Measurements from ENCODE around the gene AKIRIN2.

Gene AKIRIN2
- 24.6 to 67.2 (median 35.7) reads per million in 17 experiments for total RNA-seq

DNA sequence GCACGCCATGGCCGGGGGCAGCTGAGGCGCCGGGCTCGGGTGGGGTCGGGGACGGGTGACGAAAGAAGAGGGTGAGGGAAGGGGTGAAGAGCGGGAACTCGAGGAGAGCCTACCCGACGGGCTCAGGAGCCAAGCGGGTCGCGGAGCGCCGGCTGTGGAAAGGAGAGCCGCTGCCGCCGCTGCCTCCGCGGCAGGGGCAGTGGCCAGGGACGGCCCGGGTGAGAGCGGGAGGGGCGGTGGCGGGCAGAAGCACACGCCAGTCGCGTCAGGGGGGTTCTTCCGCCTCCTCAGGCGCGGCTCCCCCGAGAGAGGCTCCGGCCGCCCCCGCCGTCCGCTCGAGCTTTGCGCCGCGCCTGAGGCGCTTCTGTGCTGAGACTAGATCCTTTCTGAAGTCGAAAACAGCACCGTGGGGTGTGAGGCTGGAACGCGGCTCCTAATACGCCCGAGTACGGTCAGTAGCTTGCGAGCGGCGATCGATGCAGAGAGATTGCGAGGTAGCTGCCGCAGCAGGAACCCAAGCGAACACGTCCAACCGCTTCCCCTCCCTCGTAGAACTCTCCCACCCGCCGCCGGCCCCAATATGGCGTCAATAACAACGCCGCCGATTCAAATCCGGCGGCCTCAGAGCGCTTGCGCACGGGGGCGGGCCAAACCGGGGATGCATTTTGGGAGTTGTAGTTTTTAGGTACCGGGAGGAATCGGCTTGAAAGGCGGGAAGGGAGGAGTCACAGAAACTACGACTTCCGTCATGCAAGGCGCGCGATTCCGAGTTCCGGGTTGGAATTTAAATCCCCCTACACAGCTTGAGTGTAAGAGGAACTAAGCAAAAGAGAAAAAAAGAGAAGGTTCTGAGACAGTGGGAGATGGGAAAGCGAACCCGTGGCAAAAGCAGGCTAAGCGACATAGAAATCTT, at the start of gene AKIRIN2:
Gene AKIRIN2, minus strand, starts transcription at position 558 of the 913 bp plus-strand sequence. Its CDS starts 549 bp downstream, at position 9.
- peak; percentile 99 to 100 (median 100) for DNase-seq

DNA sequence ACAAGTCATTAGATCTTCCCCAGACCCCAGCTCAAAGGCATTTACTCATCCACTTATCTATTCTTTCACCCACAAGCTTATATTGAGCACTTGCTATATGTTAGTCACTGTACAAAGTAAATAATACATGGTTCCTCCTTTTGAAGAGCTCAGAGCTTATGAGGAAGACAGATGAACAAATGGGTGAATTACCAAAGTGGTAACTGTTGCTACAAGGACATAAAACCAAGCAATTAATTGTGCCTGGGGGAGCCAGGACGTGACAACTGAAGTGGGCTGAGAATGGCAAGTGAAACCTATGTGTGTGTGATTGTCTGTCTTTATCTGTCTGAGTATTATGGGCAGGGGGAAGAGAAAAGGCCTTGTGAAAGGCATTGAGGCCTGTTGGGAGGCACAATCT, 45.6 kb upstream of the AKIRIN2 start:
- DNase-seq: peak; percentile 50 to 81 (median 65)

DNA sequence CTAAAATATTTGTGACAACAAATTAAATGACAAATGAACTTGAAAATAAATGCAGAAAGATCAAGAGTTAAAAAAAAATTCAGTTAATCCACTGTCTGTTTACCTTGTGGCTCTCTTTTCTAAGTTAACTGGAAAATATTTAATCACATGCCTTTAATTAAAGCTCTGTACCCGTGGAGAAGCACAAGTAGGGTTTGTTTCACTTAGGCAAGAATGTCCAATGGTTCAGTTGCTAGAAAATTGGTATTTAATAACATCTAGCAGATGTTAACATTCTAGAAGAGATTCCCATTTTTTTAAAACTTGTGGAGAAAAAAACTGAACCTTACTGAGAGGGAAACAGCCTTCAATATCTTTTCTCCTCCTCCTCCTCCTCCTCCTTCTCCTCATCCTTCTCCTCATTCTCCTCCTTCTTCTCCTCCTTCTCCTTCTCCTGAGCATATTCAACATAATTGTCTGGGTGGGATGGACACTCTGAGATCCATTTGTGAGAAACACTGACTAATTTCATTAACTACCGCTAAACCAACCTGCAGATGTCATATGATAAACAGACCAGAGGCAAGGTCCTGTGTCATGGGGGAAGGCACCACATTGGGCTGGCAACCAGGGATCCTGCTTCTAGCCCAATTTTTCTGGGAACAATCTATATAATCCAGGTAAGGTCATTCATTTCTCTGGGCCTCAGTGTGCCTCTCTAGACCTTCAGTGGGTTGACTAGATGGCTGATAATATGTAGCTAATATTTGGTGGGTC, 44.1 kb upstream of the AKIRIN2 start:
- no peak for DNase-seq

DNA sequence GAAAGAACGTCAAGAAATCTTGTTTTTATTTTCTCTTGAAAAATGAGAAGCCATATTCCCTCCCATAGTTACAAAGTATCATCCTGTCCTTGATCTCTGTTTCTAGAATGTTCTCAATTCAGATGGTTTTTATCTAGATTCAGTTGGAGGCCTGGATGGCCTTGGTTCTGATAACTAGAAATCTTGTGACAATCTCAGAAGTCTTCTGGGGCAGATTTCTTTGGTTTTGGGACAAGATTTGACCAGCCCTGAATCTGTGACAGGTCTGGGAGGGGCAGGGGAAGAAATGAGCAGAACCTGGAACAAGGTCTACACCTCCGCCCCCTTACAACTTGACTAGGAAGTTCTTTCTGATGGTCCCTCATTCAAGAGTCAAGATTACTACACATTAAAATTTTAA, 41.4 kb upstream of the AKIRIN2 start:
- no peak for DNase-seq

DNA sequence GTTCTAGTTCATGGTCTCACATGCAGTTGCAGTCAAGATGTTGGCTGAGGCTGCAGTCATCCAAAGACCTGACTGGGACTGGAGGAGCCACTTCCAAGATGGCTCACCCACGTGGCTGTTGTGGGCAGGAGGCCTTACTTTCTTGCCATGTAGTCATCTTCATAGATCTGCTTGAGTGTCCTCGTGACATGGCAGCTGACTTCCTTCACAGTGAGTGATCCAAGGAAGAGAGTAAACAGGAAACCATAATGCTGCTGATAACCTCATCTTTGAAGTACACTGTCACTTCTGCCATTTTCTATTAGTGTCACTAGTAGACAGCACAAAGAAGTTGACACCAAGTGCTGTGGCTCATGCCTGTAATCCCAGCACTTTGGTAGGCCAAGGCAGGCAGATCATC, 40.1 kb upstream of the AKIRIN2 start:
- peak; percentile 87 to 96 (median 92) for DNase-seq

DNA sequence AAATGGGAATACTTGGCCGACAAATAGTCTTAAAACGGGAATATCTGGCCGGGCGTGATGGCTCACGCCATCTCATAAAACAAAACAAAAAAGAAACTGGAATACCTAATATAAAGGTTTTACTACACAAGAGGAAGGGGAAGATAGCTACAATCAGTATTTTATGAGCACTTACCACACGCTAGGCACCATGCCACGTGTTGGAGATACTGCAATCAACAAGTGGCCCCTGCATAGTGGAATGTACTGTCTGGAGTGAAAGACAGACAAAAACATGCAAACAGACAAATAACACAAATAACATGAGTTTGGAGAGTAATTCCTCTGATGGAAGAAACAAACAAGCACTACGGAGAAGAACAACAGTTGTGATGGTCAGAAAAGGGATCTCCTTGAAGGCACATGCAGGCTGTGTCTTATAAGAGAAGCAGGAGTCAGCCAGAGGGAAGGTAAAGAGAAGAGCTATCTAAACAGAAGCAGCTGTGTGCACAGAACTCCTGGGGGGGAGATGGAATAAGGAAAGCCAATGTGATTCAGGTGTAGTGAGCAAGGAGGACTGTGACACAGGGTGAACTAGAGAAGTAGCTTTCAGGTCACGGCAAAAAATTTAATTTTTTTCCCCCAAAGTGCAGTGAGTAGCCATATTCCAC, 39.1 kb upstream of the AKIRIN2 start:
- DNase-seq: no peak

DNA sequence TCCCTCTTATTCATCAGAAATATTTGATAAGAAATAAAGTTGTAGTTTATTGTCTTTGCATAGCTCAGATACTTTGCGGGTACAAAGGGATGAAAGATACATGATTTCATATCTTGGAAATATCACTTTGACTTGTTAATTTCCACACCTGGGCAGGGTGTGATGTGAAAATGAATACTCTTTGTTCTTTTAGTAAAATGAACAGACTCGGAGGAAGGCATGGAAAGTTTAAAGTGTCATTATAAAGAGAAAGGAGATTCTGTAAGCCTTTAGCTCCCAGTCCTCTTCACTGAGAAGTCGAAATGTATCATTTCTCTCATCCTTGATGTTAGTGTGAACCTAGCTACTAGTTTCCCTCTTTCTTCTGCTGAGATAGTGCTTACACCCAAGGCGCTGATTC, 36.7 kb upstream of the AKIRIN2 start:
- DNase-seq: no peak

DNA sequence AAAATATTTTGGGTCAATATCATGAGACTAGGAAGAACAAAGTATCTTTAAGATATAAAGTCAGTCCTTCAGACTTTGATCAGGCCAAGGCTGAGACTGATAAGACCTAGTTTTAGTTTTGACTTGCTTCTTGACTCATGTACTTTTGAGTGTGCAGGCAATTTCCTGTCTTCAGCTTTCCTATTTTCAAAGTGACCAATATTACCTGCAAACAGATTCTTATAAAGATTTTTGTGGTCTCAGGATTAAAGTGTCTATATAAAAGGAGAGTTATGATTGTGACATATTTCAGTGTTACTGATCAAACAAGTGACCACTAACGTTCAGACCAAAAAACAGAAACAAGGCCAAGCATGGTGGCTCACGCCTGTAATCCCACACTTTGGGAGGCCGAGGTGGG, 36.0 kb upstream of the AKIRIN2 start:
- no peak for DNase-seq

DNA sequence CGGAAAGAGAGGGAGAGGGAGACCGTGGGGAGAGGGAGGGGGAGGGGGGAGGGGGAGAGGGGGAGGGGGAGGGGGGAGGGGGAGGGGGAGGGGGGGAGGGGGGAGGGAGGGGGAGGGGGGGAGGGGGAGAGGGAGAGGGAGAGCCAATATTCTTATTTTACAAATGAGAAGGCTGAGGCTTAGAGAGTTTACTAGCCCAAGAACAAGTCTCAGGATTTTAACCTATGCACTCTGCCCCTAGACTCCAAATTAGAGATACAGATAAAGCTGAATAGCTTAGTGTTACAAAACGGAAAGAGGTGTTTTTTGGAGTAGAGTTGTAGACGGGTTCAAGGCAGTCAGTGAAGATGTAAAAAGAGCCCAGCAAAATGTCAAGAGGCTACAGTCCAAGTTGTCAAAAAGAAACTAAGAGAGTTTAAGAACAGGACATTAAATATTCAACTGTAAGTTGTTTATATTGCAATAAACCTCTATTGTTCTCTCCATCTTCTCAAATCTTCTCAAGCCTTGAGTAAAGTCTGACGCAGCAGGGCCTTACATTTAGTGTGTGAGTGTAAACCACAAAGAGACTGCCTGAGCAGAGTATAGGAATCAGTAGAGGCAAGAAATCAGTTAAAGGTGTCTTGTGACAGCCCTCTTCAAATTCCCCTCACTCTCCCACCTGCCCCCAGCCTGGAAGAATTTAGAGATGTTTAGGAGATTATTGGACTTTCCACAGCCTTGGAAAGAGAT, 34.9 kb upstream of the AKIRIN2 start:
- no peak for DNase-seq

DNA sequence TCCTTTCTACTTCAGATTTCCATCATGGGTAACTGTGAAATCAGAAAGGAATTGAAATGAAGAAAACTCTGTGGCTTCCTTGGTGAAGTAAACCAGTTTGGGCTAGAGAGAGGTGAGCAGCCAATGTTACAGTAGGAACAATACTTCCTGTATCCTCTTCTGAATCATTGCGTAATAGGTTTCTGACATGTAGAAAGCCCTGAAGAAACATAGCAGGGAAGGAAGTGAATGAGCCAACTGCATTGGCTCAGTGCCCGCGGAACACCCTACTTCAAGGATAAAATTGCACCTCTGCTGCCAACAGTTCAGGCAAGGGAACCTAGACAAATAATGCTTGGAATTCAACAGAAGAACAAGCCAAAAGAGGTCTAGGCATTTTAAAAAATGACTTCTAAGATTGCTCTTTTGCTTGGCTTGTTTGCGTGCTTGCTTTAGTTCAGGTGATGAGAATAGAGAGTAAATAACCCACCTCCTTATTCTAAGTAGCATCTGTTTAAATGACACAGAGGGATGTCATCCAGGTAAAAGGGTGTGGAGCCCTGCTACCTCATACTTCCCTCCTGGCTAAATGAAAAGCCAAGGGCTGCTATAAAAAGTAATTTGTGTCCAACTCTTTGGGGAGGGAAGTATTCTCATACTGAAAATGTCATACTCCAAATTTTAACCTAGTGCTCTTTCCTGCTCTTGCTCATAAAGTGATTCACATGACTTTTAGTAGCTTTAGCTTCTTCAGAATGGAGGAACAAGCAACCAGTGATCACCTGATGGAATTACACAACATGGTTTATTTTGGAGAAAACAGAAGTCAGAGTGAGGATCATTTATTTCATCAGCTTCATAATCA, 30.0 kb upstream of the AKIRIN2 start:
- DNase-seq: peak; percentile 91 to 98 (median 96)

DNA sequence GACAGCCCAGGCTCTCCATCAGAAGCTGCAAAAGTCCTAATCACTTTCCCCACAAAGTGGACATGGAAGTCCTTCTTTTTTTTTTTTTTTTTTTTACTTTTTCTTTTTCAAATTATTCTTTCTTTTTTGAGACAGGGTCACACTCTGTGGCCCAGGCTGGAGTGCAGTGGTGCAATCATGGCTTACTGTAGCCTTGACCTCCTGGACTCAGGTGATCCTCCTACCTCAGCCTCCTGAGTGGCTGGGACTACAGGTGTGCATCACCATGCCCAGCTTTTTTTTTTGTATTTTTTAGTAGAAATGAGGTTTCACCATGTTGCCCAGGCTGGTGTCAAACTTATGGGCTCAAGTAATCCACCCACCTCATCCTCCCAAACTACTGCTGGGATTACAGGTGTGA, 29.0 kb upstream of the AKIRIN2 start:
- no peak for DNase-seq

DNA sequence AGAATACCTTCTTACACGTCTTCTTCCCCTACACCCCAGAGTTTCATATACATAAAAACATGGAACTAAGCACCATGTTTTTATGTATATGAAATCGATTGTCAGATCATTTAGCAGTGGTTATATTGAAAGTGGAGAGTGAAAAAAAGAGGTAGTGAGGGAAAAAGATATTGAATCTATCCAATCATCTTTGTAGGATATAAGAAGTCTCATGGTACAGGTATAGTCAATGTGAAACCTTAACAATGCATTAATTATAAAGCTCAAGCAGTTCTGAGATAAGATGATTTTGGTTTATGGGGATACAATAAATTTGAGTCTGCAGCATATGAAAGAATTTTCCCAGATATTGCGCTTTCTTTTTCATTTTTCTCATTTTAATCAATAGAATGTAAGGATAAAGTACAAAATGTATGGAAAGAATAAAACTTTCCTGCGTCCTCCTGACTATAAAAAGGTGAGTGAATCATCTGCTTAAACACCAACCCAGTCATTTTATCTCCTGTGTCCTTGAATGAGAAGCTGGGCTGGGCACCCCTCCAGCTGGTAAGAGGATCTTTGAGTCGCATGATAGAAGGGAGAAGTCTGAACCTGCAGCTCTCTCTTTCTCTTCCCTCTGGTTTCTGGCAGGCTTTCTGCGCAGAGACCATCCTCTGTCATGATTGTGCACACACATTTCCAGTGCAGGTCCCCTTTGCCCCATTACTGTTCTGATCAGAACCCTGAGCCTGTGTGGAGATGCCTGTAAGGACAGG, 28.1 kb upstream of the AKIRIN2 start:
- DNase-seq: peak; percentile 56 to 78 (median 75)

DNA sequence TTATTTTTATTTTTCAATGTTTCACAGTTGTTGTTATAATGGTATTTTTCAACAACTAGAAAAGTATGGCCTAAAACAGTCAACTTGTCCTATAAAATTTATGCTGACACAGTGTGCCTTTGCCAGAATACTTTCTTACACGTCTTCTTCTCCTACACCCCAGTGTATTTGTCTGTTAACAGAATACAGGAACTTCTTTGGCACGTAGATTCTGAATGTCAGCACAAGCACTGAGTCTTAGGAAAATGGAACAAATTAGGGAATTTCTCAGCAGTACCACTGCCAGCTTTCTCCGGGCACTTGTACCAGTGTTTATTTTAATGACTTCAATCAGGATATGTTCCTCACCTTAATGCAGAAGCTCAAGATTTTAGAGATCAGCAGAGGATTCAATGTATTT, 26.7 kb upstream of the AKIRIN2 start:
- DNase-seq: peak; percentile 19 to 74 (median 52)

DNA sequence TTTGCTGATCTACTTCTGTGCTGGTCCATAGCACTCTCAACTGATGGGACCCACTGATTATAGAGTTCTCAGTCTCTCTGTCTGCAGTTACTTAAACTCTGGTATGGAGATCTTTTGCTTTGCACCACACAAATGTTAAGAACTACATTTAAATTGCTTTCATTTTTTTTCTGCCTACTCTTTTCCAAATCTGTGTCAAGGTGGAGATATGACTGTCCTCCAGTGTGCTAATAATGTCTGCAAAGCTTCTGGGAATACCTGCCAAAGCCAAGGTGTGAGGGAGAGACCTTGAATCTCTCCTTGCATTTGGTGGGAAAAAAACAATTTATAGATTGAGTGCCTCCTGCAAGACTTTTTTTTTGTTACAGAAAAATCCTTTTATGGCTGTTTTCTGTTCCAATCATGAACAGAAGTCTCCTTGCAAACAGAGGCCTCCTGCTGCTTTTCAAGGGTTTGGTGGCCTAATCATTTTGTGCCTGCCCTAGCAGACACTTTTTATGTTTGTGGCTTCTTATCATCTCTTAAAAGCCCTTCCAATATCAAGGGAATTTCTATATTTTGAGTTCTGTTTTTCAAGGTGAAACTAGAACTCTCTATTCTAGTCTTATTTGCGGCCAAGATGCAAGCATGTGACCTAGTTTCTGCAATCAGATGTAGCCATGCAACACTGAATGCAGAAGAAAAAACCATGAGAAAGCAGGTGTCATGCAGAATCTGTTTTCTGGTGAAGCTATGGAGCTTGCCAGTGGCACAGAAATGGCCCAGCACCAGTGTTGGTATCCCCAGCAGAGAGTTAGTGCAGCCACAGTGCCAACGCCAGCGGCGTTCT, 23.2 kb upstream of the AKIRIN2 start:
- peak; percentile 21 to 72 (median 55) for DNase-seq

DNA sequence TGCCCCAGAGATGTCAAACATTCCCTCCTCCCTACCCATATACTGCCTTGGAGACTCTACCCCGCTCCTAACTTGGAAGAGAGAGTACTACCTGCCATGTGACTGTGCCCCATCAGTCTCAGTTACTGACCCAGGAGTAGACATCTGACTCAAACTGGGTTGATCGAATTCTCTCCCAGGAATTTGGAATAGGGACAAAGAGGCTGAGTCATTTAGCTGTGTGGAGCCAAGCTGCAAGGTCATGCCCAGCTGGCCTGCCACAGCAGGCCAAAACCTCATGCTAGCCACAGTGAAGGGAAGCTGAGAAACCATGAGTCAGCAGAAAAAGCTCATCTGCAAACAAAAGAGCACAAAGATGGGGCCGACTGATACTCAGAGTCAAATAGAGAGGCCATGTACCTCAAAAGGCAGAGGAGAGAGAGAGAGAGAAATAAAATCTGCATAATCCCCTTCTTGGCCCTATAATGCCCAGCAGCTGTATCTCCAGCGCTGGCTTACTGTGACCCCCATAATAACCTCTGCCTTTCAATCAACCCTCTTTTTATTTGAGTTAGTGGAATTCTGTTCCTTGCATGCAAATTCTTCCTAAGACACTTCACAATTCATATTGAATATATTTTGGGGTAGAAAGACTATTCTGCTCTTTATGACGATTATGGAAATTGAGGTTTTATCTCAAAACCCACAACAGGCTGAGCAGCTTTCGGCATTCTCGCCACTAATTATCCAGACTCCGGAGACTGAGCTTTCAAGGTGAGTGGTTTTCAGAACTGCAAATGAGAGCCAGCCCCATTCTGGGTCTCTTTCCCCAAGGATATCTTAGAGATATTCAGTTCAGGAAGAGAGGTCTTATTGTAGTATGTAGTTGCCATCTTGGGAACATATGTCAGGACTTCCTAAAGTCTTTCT, 21.4 kb upstream of the AKIRIN2 start:
- peak; percentile 76 to 91 (median 88) for DNase-seq

DNA sequence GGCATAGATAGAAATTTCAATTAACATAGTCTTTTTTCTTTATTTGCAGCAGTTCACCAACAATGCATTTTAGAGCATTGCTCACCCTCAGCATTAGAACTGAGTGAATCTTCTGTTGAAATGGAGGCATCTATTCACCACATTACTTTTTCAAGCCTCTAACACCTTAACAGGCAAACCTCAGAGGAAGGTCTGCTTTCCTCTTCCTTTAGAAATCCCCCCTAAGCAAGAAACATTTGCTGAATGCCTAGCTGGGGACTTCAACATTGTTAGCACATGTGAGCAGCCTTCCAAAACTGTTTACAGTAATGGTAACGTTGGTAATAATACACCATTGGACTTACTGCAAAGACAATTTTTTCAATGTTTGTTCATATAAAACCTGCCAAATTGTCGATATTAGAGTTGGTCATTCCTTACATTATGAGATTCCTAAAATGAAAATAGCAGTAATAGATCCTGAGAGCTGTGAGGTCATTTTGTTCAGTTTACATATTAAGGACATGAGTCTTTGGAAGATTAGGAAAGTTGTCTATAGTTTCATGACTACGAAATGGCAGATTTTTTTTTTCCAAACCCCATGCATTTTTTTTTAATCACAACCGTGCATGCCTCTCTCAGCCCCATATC, 20.6 kb upstream of the AKIRIN2 start:
- DNase-seq: no peak

DNA sequence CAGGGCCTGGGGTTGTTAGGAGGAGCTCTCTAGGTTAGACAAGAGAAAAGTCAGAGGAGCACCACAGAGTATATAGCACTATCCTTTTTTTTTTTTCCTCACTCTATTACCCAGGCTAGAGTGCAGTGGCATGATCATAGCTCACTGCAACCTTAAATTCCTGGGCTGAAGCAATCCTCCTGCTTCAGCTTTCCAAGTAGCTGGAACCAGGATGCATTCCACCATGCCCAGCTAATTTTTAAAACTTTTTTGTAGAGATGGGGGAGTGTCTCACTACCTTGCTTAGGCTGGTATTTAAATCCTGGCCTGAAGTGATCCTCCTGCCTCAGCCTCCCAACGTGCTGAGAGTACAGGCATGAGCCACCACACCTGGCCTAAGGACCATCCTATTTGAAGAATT, 19.3 kb upstream of the AKIRIN2 start:
- no peak for DNase-seq

Measured in suppressor macrophage (primary cell).